ENCODE data around the gene MYO3B. TPM values are rescaled to one million over a fixed set of nuclear protein-coding genes. Genes with fewer than 3 reads are reported as not detected.

Gene MYO3B
- total and polyA plus RNA-seq, 3 donors from 2014 or later = 1.4 to 3.5 (median 2.5) TPM

DNA sequence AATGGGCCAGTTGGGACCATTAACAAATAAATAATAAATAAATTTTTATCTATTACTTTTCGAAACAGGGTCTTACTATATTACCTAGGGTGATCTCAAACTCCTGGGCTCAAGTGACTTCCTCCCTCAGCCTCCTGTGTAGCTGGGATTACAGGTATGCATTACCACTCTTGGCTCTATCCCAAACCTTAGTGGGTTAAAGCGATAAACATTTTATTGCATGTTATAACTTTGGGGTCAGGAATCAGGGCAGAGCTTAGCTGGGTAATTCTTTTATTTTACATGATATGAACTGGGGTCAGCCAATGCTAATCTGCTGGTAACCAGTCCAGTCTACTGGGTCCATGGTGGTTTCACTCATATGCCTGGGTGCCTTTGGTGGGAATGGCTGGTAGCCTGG, 127.8 kb downstream of the MYO3B start:
- WGBS, 2 donors = 94 to 97% methylated on average over 2 of the region's 2 CpGs
- Histone ChIP-seq H3K27ac (no peak overlapping the region), H3K9me3 (no peaks in the 10 kb centered on the region), H3K4me1 (no peaks in the 10 kb centered on the region), H3K4me3 (no peak overlapping the region), H3K27me3 (no peaks in the 10 kb centered on the region), H3K36me3 (ENCODE audit: low read depth, missing control alignments) (no peaks in the 10 kb centered on the region)
- TF ChIP-seq POLR2A (IDR thresholded peaks at IDR 0.05) = no peak
- TF ChIP-seq, protein P1, sequence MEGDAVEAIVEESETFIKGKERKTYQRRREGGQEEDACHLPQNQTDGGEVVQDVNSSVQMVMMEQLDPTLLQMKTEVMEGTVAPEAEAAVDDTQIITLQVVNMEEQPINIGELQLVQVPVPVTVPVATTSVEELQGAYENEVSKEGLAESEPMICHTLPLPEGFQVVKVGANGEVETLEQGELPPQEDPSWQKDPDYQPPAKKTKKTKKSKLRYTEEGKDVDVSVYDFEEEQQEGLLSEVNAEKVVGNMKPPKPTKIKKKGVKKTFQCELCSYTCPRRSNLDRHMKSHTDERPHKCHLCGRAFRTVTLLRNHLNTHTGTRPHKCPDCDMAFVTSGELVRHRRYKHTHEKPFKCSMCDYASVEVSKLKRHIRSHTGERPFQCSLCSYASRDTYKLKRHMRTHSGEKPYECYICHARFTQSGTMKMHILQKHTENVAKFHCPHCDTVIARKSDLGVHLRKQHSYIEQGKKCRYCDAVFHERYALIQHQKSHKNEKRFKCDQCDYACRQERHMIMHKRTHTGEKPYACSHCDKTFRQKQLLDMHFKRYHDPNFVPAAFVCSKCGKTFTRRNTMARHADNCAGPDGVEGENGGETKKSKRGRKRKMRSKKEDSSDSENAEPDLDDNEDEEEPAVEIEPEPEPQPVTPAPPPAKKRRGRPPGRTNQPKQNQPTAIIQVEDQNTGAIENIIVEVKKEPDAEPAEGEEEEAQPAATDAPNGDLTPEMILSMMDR (IDR thresholded peaks at IDR 0.05) = no peak
- DNase-seq = no peak
- intact Hi-C loops (cut with DNase I; ENCODE audit: low total_unique reads) = no loop called here

DNA sequence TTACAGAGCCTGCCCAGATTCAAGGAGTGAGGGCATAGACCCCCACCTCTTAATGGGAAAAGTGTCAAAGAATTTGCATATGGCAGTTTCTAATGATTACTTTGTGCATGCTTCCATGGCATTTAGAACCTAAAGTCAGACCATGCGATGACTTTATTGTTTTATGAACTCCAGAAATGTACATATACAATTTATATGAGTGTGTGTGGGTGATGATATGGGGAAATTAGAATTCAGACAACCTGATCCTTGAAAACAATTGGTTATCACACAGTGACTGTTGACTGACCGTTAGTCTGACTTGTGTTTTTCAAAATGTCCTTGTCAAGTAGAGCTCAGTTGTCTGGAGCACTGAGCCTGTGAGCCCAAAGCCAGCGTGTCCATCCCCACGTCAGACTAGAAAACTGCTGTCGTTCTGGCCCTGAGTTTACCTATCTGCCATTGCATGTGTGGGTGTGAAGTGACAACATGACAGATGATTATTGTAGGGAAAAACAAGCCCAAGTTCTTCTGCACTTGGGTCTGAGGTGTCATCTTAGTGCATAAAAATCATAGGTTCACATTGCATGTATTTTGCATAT, 128.4 kb downstream of the MYO3B start:
- no peaks in the 10 kb centered on the region for H3K36me3 ChIP-seq (ENCODE audit: low read depth, missing control alignments)
- no peaks in the 10 kb centered on the region for H3K4me1 ChIP-seq
- WGBS, 2 donors = 80% methylated on average over 5 of the region's 5 CpGs
- no peak overlapping the region for H3K4me3 ChIP-seq
- intact Hi-C loops (cut with DNase I; ENCODE audit: low total_unique reads) = no loop called here
- DNase-seq = no peak
- TF ChIP-seq POLR2A (IDR thresholded peaks at IDR 0.05) = no peak
- TF ChIP-seq, protein P1 (IDR thresholded peaks at IDR 0.05) = no peak
- no peaks in the 10 kb centered on the region for H3K9me3 ChIP-seq
- no peak overlapping the region for H3K27ac ChIP-seq
- H3K27me3 ChIP-seq = no peaks in the 10 kb centered on the region

DNA sequence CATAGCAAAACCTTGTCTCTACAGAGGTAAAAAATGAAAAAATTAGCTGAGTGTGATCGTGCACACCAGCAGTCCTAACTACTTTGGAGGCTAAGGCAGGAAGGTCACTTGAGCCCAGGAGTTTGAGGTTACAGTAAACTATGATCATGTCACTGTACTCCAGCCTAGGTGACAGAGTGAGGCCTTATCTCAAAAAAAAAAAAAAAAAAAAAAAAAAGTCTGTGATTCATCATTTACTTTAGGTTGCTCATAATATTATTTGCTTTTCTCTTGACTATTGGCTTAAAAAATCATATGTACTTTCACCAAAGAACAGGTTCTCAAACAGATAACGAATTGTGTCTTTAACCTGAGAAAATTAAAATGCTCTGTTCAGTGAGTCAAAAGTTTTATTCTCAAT, 129.1 kb downstream of the MYO3B start:
- H3K27me3 ChIP-seq = no peaks in the 10 kb centered on the region
- no peaks in the 10 kb centered on the region for H3K9me3 ChIP-seq
- H3K36me3 ChIP-seq (ENCODE audit: low read depth, missing control alignments) = no peaks in the 10 kb centered on the region
- no peak for DNase-seq
- H3K27ac ChIP-seq = no peak overlapping the region
- no peaks in the 10 kb centered on the region for H3K4me1 ChIP-seq
- no peak overlapping the region for H3K4me3 ChIP-seq
- TF ChIP-seq, protein P1 (IDR thresholded peaks at IDR 0.05) = no peak
- TF ChIP-seq POLR2A (IDR thresholded peaks at IDR 0.05) = no peak
- WGBS, 2 donors = 84 to 90% methylated on average over 2 of the region's 2 CpGs
- intact Hi-C loops (cut with DNase I; ENCODE audit: low total_unique reads) = no loop called here

DNA sequence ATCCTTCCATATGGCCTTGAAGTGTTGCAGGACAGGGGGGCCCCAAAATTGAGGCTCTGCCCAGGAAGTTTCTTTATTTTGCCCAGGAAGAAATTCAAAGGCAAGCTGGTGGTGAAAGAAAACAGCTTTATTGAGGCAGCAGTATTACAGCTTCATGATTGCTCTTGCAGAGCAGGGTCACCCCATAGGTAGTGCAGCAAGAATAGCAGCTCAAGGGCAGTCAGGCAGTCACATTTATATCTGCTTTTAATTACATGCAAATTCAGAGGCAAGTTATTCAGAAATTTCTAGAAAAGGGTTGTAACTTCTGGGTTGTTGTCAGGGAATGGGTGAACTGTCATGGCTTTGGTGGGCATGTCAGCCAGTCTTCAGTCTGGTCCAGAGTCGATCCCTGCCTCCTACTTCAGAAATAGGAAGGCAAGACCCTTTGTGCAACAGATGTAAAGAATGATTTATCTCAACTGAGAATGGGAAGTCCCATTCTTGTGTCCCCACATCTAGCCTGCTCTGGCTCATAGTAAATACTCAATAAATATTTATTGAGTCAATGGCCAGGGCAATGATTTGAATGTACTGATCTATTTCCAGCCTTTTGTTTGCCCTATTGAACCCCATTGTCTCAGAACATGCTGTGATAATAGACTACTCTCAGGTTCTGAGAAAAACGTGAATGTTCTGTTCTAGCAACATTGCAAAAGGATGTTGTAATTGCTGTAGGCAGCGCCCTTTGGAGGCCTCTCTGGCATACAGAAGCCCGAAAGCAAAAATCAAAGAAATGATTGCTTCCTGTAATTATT, 129.8 kb downstream of the MYO3B start:
- no peak for TF ChIP-seq POLR2A (IDR thresholded peaks at IDR 0.05)
- TF ChIP-seq, protein P1 (IDR thresholded peaks at IDR 0.05) = no peak
- 73 to 74% methylated on average over 4 of the region's 4 CpGs for WGBS, 2 donors
- no peaks in the 10 kb centered on the region for H3K9me3 ChIP-seq
- H3K27ac ChIP-seq = no peak overlapping the region
- H3K4me1 ChIP-seq = no peaks in the 10 kb centered on the region
- intact Hi-C loops (cut with DNase I; ENCODE audit: low total_unique reads) = no loop called here
- no peaks in the 10 kb centered on the region for H3K36me3 ChIP-seq (ENCODE audit: low read depth, missing control alignments)
- no peaks in the 10 kb centered on the region for H3K27me3 ChIP-seq
- no peak overlapping the region for H3K4me3 ChIP-seq
- no peak for DNase-seq
